GM23338 (cell line): ENCODE results near the gene PDE4D.

Source experiments
- CREB1 ChIP-seq: fragments of 250-450 bp; sonication (Bioruptor Pico); IDR thresholded peaks from 2 replicates; pipeline ENCODE4 v1.5.0; 2020; ENCODE audit warnings: low read depth, mild to moderate bottlenecking, moderate library complexity
- EZH2 ChIP-seq: fragments of 200-600 bp; sonication (generic); IDR thresholded peaks from one replicate; pipeline ENCODE4 v1.8.0; 2017; ENCODE audit warnings: antibody characterized with exemption, mild to moderate bottlenecking, low read depth; ENCODE audit not compliant: unreplicated experiment
- EZH2phosphoT487 ChIP-seq: fragments of 200-600 bp; sonication (generic); IDR thresholded peaks from one replicate; pipeline ENCODE4 v1.8.1; 2018; ENCODE audit warnings: antibody characterized with exemption; ENCODE audit not compliant: unreplicated experiment
- JUNB ChIP-seq: IDR thresholded peaks from one replicate; pipeline ENCODE4 v1.6.1; 2016; ENCODE audit warnings: antibody characterized with exemption; ENCODE audit not compliant: unreplicated experiment
- NANOG ChIP-seq: IDR thresholded peaks from 2 replicates; pipeline ENCODE4 v1.6.1; 2016; ENCODE audit warnings: antibody characterized with exemption, borderline replicate concordance
- POLR2AphosphoS5 ChIP-seq: IDR thresholded peaks from 2 replicates; pipeline ENCODE4 v1.6.1; 2016; ENCODE audit warnings: antibody characterized with exemption, low read depth
- REST ChIP-seq: IDR thresholded peaks from one replicate; pipeline ENCODE4 v1.6.1; 2018; ENCODE audit warnings: antibody characterized with exemption; ENCODE audit not compliant: unreplicated experiment
- STAT1 ChIP-seq: IDR thresholded peaks from one replicate; pipeline ENCODE4 v1.6.1; 2016; ENCODE audit warnings: antibody characterized with exemption; ENCODE audit not compliant: unreplicated experiment
- ZNF114 ChIP-seq: fragments of 250-450 bp; sonication (Bioruptor Pico); IDR thresholded peaks from 2 replicates; pipeline ENCODE4 v1.5.0; 2020; ENCODE audit warnings: mild to moderate bottlenecking, moderate library complexity
- ZNF331 ChIP-seq: fragments of 250-450 bp; sonication (Bioruptor Pico); IDR thresholded peaks from 2 replicates; pipeline ENCODE4 v1.5.0; 2020; ENCODE audit warnings: low read depth, mild to moderate bottlenecking, moderate library complexity
- TF ChIP-seq, protein P1 (sequence below), 2 experiments: fragments of 200-600 bp in 1 of 2; sonication (generic) in 1 of 2; conservative IDR thresholded peaks; 2 replicates each; pipeline versions ENCODE4 v1.5.1 to v1.6.1; 2016 to 2017; ENCODE audit warnings: antibody characterized with exemption in 2 of 2, low read depth in 2 of 2, mild to moderate bottlenecking in 2 of 2, moderate library complexity in 1 of 2
- TF ChIP-seq, protein P2 (sequence below): IDR thresholded peaks from 2 replicates; pipeline ENCODE4 v1.6.1; 2016; ENCODE audit warnings: antibody characterized with exemption
- TF ChIP-seq, protein P3 (sequence below): fragments of 250-450 bp; sonication (Bioruptor Pico); IDR thresholded peaks from 2 replicates; pipeline ENCODE4 v1.5.0; 2020; ENCODE audit warnings: mild to moderate bottlenecking, moderate library complexity

- TF ChIP-seq EZH2 (no peak), CREB1 (CRISPR knock-in tag) (no peak), POLR2AphosphoS5 (no peak), JUNB (no peak), EZH2phosphoT487 (no peak), STAT1 (no peak), REST (no peak), ZNF114 (no peak), ZNF331 (CRISPR knock-in tag) (no peak), NANOG (no peak)
- TF ChIP-seq, protein P1, sequence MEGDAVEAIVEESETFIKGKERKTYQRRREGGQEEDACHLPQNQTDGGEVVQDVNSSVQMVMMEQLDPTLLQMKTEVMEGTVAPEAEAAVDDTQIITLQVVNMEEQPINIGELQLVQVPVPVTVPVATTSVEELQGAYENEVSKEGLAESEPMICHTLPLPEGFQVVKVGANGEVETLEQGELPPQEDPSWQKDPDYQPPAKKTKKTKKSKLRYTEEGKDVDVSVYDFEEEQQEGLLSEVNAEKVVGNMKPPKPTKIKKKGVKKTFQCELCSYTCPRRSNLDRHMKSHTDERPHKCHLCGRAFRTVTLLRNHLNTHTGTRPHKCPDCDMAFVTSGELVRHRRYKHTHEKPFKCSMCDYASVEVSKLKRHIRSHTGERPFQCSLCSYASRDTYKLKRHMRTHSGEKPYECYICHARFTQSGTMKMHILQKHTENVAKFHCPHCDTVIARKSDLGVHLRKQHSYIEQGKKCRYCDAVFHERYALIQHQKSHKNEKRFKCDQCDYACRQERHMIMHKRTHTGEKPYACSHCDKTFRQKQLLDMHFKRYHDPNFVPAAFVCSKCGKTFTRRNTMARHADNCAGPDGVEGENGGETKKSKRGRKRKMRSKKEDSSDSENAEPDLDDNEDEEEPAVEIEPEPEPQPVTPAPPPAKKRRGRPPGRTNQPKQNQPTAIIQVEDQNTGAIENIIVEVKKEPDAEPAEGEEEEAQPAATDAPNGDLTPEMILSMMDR (conservative IDR thresholded peaks at IDR 0.05; ENCODE audit: low read depth in 2 of 2): no peak
- TF ChIP-seq, protein P2, sequence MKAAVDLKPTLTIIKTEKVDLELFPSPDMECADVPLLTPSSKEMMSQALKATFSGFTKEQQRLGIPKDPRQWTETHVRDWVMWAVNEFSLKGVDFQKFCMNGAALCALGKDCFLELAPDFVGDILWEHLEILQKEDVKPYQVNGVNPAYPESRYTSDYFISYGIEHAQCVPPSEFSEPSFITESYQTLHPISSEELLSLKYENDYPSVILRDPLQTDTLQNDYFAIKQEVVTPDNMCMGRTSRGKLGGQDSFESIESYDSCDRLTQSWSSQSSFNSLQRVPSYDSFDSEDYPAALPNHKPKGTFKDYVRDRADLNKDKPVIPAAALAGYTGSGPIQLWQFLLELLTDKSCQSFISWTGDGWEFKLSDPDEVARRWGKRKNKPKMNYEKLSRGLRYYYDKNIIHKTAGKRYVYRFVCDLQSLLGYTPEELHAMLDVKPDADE: no peak
- TF ChIP-seq, protein P3, sequence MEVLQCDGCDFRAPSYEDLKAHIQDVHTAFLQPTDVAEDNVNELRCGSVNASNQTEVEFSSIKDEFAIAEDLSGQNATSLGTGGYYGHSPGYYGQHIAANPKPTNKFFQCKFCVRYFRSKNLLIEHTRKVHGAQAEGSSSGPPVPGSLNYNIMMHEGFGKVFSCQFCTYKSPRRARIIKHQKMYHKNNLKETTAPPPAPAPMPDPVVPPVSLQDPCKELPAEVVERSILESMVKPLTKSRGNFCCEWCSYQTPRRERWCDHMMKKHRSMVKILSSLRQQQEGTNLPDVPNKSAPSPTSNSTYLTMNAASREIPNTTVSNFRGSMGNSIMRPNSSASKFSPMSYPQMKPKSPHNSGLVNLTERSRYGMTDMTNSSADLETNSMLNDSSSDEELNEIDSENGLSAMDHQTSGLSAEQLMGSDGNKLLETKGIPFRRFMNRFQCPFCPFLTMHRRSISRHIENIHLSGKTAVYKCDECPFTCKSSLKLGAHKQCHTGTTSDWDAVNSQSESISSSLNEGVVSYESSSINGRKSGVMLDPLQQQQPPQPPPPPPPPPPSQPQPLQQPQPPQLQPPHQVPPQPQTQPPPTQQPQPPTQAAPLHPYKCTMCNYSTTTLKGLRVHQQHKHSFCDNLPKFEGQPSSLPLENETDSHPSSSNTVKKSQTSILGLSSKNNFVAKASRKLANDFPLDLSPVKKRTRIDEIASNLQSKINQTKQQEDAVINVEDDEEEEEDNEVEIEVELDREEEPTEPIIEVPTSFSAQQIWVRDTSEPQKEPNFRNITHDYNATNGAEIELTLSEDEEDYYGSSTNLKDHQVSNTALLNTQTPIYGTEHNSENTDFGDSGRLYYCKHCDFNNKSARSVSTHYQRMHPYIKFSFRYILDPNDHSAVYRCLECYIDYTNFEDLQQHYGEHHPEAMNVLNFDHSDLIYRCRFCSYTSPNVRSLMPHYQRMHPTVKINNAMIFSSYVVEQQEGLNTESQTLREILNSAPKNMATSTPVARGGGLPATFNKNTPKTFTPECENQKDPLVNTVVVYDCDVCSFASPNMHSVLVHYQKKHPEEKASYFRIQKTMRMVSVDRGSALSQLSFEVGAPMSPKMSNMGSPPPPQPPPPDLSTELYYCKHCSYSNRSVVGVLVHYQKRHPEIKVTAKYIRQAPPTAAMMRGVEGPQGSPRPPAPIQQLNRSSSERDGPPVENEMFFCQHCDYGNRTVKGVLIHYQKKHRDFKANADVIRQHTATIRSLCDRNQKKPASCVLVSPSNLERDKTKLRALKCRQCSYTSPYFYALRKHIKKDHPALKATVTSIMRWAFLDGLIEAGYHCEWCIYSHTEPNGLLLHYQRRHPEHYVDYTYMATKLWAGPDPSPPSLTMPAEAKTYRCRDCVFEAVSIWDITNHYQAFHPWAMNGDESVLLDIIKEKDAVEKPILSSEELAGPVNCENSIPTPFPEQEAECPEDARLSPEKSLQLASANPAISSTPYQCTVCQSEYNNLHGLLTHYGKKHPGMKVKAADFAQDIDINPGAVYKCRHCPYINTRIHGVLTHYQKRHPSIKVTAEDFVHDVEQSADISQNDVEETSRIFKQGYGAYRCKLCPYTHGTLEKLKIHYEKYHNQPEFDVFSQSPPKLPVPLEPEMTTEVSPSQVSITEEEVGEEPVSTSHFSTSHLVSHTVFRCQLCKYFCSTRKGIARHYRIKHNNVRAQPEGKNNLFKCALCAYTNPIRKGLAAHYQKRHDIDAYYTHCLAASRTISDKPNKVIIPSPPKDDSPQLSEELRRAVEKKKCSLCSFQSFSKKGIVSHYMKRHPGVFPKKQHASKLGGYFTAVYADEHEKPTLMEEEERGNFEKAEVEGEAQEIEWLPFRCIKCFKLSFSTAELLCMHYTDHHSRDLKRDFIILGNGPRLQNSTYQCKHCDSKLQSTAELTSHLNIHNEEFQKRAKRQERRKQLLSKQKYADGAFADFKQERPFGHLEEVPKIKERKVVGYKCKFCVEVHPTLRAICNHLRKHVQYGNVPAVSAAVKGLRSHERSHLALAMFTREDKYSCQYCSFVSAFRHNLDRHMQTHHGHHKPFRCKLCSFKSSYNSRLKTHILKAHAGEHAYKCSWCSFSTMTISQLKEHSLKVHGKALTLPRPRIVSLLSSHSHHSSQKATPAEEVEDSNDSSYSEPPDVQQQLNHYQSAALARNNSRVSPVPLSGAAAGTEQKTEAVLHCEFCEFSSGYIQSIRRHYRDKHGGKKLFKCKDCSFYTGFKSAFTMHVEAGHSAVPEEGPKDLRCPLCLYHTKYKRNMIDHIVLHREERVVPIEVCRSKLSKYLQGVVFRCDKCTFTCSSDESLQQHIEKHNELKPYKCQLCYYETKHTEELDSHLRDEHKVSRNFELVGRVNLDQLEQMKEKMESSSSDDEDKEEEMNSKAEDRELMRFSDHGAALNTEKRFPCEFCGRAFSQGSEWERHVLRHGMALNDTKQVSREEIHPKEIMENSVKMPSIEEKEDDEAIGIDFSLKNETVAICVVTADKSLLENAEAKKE (CRISPR knock-in tag): no peak
Measured at GRCh38 chr5:59439303-59439702, 454.2 kb downstream of the PDE4D start.
